Left kidney (tissue), 2 donors: Measurements from ENCODE around the gene ENDOD1. TPM values are rescaled to one million over a fixed set of nuclear protein-coding genes. Genes with fewer than 3 reads are reported as not detected.
"Not testable (repeated sequence)": the region's sequence is repeated elsewhere in the genome, so short reads cannot be mapped to it uniquely, and the experiment has no call there.

Experiments
- DNase-seq: peaks from one replicate; pipeline ENCODE4 v3.0.0-alpha.2; 2013
- polyA plus RNA-seq: library from polyadenylated mRNA; unstranded; fragments of 120-200 nt; gene quantifications from one replicate; pipeline ENCODE4 v1.2.1, GENCODE V29; 2013; ENCODE audit not compliant: insufficient read length

ENDOD1 gene
- polyA plus RNA-seq, 1 donor: 19.8 TPM

DNA sequence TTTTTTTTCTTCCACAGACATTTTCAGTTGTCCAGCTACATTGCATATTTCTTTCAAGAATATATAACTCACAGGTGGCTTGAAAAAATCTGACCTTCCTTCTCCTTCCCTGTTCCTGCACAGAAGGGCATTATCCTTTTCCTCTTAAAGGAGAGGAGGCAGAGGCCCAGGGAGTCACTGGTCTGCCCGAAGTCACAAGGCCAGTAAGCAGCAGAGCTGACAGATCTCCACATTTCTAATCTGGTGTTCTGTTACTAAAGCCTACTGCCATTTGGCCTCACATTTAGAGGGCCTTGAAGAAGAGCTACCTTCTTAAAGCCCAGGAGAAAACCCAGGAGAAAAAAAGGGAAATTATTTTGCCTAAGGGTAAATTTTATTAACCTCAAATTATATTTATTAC lies 12.3 kb downstream of the ENDOD1 start:
- no peak for DNase-seq

DNA sequence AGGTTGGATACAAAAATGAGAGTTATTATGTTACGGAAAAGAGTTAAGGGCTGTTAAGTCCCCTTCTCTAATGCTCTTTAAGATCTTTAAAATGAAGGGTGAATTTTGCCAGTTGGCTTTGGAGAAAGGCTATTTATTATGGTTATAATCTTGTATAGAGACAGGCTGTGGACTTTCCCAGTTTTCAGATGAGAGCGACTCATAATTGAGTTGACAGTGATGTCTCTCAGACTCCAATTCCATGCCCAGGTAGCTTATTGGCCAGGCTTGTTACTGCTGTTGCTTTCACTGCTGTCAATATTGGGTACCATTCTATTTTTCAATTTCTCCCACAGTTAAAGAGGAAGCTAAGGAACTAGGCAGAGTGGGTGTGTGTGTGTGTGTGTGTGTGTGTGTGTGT lies 13.1 kb downstream of the ENDOD1 start:
- DNase-seq: no peak

- DNase-seq: no peak
These were observed 14.1 kb downstream of the ENDOD1 start for GRCh38 chr11:95103701-95104100.

- DNase-seq: no peak
These were observed 14.6 kb downstream of the ENDOD1 start for GRCh38 chr11:95104121-95104830.

- no peak for DNase-seq
These were observed 15.2 kb downstream of the ENDOD1 start for GRCh38 chr11:95104856-95105255.

- no peak for DNase-seq
These were observed 18.5 kb downstream of the ENDOD1 start for GRCh38 chr11:95108159-95108611.

DNA sequence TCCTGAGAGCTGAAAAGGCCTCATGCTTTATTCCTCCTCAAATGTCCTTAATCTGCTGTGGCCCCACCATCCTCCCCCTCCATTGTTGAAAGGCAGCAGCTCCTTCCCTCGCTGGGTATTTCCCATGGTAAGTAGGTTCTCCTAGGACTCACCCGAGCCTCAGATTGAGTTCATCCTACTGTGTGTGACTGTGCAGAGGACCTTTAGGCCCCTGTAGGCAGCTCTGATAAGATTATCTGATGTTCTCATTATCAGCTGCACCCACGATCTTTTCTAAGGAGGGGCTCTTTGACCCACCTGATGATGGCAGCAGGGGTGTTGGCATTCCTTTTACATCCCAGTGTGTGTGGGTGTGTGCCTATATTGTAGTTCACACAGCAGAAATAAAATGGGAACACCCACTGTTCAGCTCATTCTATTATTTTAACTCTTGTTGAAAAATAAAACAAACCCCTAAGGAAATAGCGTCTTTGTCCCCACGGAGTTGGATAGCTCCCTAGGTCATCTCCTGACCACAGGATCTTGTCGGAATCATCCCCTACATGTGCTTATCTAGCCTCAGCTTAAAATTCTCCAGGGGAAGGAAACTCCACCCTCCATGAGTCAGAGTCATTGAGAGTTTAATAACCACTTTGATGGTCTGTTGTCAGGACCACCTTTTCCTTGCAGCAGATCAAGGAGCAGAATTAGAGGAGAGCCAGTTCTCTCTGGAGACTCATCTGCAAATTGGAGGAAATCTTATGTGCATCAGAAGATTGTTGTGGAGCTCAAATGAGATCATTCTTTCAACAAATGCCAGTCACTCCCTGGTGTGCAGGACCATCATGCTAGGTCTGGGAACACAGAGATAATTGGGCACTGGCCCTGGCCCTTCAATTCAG lies 19.3 kb downstream of the ENDOD1 start:
- DNase-seq: no peak

GRCh38 chr11:95111471-95111870 lies 21.8 kb downstream of the ENDOD1 start:
- not testable (repeated sequence) for DNase-seq

GRCh38 chr11:95111923-95112540 lies 22.4 kb downstream of the ENDOD1 start:
- DNase-seq: no peak

DNA sequence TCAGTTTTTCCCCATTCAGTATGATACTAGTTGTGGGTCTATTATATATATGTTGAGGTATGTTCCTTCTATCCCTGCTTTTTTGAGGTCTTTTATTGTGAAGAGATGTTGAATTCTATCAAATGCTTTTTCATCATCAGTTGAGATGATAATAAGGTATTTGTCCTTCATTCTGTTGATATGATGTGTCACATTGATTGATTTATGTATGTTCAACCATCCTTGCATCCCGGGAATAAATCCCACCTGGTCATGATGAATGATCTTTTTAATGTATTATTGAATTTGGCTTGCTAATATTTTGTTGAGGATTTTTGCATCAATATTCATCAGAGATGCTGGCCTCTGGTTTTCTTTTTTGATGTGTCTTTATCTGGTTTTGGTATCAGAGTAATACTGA lies 26.0 kb downstream of the ENDOD1 start:
- DNase-seq: no peak

- no peak for DNase-seq
These were observed 29.9 kb downstream of the ENDOD1 start for GRCh38 chr11:95119361-95120060.

- no peak for DNase-seq
These were observed 32.1 kb downstream of the ENDOD1 start for GRCh38 chr11:95121698-95122097.

DNA sequence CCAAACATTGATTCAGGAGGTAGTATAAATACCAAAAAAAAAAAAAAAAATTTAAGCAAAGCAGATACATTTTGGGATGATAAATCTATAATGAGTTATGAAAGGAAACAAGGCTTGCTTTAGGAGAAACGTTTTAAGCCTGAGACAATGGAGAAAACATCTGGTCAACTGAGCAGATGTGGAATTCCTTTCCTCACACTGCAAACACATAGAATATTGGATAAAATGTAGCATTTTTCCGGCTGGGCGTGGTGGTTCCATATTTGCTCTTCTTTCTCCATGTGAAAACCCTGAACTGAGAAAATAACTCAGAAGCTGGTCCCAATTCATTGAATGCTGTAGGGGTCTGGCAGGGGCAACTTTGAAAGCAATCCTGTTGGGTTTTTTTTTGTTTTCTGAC lies 33.9 kb downstream of the ENDOD1 start:
- no peak for DNase-seq

DNA sequence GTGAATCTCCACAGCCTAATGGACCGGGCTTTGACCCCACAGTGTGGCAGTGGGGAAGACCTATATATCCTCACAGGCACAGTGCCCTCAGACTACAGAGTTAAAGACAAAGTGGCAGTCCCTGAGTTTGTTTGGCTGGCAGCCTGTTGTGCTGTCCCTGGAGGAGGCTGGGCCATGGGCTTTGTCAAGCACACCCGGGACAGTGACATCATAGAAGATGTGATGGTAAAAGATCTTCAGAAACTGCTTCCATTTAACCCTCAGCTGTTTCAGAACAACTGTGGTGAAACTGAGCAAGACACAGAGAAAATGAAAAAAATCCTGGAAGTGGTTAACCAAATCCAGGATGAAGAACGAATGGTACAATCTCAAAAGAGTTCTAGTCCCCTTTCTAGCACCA lies 39.0 kb downstream of the ENDOD1 start:
- DNase-seq: no peak

DNA sequence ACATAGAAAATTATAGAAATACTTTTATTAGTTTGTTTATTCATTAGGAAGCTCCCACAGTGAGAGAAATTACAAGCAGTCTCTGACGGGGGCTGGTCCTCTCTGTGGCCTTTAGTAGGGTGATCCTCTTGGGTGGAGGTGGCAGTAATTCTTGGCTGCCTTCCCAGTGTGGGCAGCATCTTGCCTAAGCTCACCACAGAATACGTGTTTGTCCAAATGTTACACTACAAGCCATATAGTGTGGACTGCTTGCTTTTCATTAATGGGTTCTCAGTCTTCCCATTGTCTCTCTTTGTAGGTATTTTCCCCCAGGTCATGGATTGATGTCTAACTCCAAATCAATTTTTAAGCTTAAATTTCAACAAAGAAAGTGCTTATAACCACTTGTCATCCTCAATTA lies 43.3 kb downstream of the ENDOD1 start:
- DNase-seq: no peak

- no peak for DNase-seq
These were observed 44.8 kb downstream of the ENDOD1 start for GRCh38 chr11:95134491-95134890.

DNA sequence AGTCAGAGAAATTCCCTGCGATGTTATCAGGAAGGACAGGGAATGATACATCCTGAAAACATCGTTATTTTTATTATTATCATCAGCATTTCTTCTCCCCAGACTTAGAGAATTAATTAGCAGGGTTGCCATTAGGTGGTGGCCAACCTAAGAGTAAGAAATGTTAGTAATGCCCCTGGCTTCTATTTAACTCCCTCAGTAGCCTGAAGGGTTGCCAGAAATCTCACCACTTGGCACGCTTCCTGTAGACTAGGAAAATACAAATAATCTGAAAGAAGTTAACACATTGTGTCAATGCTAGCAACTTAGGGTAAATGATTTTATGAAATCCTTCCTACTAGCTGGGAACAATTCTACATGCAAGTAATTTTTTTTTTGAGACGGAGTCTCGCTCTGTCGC lies 45.5 kb downstream of the ENDOD1 start:
- no peak for DNase-seq

DNA sequence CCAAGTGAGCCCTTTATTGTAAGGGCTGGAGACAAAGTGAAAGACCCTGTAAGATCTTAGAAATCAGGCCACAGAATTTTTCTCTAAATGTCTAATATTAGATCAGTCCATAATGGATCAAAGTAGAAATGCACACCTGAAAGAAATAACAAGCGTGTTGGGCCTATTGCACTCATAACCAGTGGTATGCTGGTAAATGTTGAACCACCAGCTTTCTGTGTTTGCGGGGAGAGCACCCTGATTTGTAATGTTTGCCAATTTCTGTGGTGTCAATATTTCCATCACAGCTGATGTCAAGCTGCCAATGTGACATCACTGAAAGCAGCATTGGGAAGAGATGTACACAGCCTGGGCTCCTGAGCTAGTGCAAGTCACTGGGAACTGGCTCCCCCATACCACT lies 46.2 kb downstream of the ENDOD1 start:
- no peak for DNase-seq

- not testable (repeated sequence) for DNase-seq
These were observed 47.1 kb downstream of the ENDOD1 start for GRCh38 chr11:95136747-95137146.

- DNase-seq: no peak
These were observed 47.7 kb downstream of the ENDOD1 start for GRCh38 chr11:95137299-95137698.

DNA sequence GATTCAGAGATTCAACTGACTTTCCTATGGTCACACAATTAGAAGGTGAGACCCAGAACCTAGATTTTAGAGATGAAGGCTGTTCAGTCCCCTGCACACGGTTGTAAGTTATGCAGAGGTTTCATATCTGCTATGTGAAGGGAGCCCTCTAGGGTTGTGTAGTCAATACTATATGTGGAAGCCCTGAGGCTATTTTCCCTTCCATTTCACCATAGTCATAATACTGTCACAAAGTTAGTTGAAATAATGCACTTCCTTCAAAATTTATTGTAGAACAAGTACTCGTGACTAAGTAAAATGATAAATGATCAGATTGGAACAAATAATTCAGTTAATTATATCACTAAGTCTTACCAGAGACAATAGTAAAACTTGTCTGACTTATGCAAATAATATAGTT lies 48.8 kb downstream of the ENDOD1 start:
- DNase-seq: no peak

DNA sequence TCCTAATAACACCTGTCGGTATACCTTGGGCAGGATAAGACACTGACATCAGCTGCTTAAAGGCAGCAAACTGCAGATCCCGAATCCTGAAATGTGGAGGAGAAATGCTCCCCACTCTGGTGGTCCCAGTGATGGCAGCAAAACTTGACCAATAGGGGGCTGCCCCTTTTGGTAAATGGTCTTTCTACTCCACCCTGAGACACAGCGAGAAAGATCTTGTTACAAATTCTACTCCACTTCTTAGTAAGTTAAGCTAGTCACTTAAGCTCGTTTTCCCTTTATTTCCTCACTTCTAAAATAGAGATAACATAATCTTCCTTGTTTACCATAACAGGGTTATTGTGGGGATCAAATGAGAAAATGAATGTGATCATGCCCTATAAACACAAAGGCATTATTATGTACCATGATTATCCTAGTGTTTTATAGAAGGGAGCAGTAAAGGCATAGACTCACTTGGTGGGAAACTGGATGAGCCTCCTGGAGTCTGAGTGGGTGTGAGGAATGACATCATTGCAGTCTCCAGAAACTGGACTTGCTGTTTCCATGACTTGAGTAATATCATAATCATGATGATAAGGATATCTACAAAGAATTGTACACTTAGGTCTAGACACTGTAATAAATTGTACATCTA lies 50.9 kb downstream of the ENDOD1 start:
- DNase-seq: no peak
